NCI-H128 (cell line): Measurements from ENCODE around the gene RGPD4.
"Not testable (repeated sequence)": the region's sequence is repeated elsewhere in the genome, so short reads cannot be mapped to it uniquely, and the experiment has no call there.

ENCODE experiments used
- DNase-seq: peaks from one replicate; lab custom pipeline; 2025; ENCODE audit not compliant: unreplicated experiment; lab: John Stamatoyannopoulos, UW

The RGPD4 gene

DNA sequence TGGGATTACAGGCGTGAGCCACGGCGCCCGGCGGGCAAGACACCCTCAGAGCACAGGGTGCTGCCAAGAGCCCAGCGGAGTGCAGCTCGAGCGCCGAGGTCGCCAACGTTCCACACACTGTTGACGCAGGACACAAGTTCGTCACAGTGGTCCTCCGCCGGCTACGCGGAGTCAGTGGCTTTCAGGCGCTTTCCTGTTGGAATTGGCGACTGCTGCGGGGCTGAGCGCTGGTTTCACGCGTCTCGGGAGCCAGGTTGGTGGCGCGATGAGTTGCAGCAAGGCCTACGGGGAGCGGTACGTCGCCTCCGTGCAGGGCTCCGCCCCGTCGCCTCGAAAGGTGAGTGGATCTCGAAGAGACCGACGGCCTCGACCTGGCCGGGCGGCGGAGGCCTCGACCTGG, at the start of gene RGPD4:
Gene RGPD4, plus strand, starts transcription at position 144 of the 400 bp plus-strand sequence. Its CDS starts 122 bp downstream, at position 266.
- not testable (repeated sequence) for DNase-seq

DNA sequence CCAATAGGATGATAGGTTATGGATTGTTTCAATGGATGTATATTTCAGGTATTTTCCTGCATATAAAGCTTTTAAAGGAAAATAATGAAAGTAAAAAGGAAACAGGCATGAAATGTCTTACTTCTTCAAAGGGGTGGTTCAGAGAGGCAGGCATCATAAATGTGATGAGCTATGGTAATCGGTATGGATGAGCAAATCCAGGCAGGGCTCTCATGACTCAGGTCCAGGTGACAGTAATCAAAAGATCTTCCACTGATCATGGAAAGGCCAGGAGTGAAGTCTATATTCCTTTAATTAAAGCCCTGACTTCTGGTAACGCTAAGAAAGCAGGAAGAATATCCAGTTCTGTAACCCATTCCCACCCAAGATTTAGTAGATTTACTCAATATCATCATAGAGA, 48.7 kb upstream of the RGPD4 start:
- DNase-seq, result no peak

DNA sequence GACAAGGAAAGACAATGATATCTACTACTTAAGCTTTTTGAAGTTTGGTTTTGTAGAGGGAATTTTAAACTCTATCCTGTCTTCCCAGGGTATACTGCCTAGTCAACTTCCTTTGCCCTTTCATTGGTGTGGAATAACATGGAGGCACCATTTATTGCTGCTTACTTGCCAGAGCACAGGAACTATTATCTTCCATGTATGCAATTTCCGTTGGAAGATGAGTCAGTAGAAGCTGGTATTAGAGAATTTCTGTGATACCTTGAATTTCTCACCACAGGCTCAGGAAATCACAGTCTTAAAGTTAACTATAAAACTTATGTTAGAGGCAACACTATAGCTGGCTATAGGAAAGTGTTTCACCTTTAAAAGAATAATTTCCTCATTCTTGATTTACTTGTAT, 40.9 kb upstream of the RGPD4 start:
- no peak for DNase-seq

DNA sequence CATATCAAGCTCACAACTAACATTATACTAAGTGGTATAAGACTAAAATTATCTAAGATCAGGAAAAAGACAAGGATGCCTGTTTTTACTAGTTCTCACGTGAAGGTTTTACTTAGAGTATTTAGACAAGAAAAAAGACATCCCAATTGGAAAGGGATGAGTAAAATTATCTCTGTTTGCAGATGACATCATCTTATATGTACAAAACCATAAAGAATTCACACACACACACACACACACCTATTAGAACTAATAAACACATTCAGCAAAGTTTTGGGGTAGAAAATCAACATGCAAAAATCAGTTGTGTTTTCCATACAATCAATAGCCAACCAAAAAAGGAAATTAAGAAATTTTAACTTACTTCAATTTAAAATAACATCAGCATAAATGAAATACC, 35.9 kb upstream of the RGPD4 start:
- DNase-seq, result no peak

DNA sequence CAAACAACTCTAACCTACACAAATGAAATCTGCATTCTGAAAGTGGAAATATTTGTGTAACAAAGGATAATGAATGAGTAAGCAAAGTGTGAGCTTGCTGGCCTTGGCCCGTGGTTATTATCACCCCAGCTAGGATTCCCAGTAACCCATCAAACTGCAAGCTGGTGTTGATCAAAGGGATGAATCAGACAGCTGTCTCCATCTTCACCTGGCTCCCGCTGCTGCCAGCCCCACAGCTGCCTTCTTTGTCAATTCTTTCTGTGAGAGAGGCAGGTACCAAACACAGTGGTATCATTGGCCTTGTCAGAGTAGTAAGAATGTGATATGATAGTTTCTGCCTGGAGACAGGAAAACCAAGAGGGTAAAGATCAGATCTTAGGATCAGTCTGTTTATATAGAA, 25.2 kb upstream of the RGPD4 start:
- DNase-seq, result no peak

DNA sequence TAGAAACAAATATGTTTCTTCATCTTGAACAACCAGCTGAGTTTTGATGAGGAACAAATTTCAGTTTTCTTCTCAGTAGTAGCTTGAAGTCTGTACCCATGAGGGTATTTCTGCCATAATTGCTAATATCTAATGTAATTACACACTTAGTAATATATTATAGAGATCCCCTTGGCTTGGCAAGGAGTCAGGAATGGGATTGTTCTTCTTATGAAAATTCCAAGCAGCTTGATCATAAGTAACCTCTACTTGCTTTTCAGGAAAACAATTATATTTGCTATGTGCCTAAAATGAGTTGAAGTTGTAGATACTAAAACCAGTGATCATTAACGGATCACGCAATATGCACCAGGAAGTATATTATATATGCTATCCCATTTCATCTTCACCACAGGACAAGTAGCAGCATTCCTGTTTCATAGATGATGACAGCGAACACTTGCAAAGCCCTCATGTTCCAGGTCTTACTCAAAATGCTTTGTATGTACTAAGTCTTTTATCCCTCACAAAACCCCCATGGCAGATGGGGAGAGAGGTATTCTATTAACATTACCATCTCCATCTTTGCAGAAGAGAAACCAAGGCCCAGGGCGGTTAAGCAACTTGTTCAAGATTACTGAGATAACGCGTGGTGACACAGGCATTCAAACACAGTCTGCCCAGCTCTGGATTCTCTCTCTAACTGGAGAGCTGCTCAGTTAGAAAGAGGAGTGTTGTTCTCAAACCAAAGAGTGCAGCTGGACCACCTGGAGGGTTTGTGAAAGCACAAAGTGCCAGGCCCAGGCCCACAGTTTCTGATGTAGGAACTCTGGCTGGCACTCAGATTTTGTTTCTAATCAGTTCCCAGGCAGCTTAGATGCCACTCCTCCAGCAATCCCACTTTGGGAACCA, 21.8 kb upstream of the RGPD4 start:
- no peak for DNase-seq

DNA sequence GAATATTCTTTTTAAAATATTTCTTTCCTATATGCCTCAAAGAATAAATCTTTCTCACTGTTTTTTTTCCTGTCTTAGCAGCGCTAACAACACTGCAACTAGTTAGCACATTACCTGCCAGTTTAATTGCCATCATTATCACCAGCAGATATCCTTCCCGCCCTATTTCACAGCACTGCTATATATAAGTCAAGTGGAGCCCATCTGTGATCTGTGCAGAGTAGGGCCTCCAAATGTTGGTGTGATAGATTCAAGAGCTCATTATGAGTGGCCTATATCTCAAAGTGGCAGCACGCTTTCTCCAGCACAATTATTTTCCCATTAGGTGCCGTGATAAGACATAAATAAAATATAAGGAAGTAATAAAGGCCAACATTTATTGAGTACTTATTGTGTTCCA, 19.8 kb upstream of the RGPD4 start:
- no peak for DNase-seq

DNA sequence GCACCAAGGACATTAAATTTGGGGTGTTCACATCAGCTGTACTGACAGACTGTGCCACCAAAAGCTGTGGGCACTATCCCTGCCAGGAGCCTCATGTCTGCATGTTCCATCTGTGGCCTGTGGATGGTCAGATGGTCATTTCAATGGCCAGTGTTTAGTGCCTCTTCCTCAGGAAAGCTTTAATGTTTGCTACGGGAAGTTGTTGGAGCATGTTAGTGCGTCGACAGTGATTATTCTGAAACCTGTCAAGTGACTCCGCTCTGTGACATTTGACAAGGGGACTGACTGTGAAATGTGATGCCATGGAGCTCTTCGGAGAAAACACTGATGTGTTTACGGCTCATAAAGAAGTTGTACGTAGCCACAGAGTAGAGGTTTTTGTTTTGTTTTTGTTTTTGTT, 18.7 kb upstream of the RGPD4 start:
- DNase-seq, result no peak

DNA sequence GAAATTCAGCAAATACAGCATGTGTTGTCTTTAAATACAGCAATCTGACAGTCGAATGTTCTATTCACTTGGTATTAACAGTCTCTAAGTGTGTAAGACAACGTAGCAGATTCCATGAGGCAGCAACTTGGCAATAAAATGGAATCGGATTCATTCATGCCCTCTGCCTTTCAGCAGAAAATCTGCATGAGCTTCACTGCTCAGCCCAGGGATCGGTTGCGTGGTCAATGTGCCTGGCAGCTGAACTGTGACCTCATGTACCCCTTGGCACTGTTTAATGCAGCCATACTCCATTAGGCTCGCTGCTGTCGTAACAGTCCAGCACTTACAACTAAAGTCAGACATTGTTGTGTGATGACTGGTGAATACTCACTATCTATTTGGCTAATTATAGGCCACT, 17.7 kb upstream of the RGPD4 start:
- DNase-seq, result no peak

DNA sequence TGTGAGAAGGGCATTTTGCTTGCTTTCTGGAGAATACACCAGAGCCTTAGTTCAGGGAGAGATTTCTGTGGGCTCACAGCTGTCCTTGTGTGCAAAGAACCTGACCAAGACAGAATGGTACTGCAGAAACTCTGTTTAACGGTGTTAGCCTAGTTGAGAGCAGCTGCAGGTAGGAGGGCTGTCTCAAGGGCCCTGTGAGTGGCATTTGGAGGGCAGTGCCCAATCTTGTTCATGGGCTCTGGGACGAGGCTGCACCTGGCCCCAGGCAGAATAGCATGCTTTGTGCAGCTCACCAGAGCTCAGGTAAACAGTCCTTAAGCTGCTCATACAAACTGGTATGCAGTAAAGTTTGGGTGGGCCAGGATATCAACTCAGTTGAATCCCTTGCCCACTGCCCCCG, 16.9 kb upstream of the RGPD4 start:
- DNase-seq, result peak; percentile 68

DNA sequence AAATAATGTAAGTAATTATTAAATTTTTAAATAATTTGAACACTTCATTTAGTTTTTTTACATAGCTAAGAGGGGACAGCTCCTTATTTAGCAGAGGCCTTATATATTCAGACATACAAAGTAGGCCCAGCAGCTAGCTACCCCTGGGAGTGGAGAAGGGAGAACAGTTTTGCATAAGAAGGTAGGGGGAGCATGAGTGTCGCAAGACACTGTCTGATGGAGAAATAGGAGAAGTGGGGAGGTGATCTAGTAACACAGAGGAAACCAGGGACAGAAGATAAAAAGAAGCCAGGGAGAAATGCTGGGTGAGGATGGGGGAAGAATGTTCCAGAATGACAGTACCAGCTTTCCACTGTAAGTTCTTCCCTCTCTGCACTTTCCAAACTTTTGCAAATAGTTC, 16.0 kb upstream of the RGPD4 start:
- DNase-seq, result no peak

DNA sequence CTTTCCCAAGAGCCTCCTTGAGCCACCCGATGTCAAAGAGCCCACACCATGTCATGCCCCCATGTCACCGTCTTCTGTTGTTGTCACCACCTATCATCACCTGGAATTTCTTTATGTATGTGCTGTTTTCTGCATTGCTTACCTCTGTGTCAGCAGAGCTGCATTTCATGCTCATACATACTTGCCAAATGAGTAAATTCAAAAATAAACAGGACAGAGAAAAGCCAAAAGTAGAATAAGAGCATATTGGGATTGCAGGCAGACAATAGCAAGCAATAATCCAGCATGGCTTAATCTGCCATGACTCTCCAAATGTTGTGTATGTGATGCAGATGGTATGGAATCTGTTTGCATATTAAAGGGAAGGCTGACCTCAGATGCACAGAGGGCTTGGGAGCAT, 15.3 kb upstream of the RGPD4 start:
- no peak for DNase-seq

DNA sequence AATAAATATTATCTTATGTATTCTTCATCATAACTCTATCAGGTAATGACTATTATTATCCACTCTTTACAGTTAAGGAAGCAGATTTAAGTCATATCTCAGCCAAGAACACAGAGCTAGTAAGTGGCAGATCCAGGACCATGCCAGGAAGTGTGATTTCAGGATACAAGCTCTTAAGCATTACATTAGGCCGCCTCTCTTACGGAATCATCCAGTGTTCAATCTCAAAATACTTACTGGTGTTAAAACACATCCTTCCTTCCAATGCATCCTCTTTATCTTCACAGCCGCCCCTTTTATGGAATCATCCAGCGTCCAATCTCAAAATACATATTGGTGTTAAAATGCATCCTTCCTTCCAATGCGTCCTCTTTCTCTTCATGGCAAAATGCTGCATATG, 14.7 kb upstream of the RGPD4 start:
- DNase-seq, result no peak

DNA sequence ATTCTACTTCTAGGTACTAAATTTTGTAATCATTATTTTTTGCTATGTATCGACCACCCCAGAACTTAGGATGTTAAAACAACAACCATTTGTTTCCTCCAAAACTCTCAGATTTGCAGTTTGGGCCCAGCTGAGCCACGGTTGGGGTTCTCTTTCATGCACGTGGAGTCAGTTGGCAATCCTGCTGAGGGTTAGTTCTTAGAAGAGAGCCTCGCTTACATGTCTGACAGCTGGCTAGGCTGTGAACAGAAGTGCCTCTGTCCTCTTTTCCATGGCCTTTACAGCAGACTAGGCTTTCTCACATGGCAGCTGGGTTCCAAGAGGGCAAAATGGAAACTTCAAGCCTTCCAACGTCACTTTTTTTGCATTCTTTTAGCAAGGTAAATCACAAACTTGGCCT, 9.3 kb upstream of the RGPD4 start:
- DNase-seq, result no peak

DNA sequence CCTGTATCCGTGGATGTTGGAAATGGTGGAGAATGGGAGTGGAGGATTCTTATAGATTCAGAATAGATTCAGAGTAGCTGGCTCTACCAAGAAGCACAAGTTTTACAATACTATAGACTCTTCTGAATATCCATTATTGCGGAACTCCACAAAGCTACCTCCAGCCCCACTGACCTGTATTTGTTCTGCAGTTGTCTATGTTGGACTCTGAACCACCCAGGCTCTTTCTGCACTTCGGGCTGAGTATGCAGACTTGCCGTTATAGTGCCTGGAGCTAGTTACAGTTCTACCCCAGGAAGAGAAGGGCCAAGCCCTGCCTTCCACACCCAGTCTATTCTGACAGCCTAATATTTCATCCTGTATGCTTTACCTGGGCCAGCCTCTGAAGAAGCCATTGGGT, 4.4 kb upstream of the RGPD4 start:
- no peak for DNase-seq

DNA sequence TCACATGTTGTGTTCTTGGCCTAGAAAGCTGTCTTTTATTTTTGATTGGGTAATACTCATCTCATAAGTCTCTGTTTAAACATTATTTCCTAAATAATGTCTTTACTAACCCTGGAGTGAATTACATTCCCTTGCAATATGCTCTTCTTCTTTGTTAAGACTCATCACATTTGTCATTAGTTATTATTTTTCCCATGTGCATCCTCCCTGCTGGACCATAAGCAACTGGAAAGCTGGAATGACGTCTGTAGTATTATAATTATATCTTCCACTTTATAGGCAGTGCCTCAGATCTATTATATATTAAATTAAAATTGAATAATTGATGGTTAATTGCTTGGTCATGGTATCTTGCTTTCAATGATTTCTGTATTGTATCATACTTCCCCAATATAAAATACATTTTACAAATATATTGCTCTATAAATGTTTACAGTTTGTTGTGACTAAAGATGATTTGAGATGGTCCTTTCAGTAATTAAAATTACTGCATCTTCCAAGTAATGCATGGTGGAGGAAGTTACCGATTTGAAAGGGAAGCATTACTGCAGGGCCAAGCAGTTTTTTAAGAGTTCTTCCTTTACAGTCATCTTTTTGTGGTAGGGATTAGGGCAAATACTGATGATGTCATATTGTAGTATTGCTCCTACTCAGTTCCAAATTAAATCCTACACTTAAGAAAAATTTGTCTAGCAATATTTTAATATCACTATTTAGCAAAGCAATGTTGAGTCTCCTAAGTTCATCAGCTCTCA, 2.1 kb upstream of the RGPD4 start:
- DNase-seq, result no peak

DNA sequence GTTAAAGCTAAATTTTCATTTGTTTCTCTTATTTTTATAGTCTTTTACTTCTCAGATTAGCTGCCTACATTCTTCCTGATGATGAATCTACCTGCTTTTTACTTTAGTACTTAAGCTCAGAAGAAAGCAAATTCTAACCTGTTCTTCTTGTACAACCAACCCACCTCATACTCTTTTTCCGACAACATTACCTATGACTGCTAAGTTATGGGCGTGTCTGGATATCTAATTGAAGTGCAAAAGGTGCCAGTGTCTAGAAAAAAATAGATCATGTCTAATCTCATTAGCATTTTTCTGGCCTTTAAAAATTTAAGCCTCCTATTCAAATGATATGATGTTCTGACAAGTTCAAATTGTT, 1.5 kb upstream of the RGPD4 start:
- no peak for DNase-seq

DNA sequence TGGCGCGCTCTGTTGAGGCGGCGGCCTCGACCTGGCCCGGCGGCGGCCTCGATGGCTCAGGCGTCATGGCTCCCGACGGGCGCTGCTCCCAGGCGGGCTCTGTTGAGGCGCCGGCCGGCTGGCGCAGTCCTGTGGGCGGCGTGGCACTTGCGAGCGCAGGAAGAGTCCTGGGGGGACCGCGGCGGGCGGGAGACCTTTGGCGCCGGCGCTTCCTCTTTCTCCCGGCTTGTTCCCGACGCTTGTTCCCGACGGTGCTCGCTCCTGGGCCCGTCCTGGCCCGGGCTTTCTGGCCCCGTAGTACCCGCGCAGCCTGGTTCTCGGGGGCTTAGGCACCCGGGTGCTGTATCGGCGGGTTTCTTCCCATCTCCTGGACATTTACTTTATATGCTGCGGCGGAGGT, 2.8 kb downstream of the RGPD4 start:
- not testable (repeated sequence) for DNase-seq

DNA sequence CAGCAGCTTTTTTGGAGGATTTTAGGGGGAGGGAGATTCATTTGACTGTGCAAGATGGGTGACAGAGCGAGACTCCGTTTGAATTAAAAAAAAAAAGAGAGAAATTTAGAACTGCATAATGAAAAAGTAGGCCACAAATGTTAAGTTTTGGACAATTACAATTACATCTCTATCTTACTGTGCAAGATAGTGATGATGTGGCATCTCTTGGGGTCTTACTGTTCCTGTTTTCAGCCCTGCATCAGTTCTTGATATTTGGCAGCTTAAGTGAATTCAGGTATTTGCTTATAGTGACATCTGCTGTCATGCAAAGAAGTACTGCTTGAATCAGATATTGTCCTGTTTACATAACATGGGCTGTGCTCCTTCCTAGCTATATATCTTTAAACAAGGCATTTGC, 6.5 kb downstream of the RGPD4 start:
- DNase-seq, result not testable (repeated sequence)

DNA sequence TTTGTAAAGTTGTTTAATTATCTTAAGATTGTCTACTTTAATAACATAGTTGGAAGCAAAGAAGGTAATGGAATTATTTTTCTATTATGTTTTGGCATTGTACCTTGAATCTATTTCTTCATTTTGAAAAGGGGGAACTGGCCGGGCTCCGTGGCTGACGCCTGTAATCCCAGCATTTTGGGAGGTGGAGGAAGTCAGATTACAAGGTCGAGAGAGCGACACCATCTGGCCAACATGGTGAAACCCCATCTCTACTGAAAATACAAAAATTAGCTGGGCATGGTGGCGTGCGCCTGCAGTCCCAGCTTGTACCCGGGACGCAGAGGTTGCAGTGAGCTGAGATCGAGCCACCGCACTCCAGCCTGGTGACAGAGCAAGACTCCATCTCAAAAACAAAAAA, 6.9 kb downstream of the RGPD4 start:
- DNase-seq, result not testable (repeated sequence)

DNA sequence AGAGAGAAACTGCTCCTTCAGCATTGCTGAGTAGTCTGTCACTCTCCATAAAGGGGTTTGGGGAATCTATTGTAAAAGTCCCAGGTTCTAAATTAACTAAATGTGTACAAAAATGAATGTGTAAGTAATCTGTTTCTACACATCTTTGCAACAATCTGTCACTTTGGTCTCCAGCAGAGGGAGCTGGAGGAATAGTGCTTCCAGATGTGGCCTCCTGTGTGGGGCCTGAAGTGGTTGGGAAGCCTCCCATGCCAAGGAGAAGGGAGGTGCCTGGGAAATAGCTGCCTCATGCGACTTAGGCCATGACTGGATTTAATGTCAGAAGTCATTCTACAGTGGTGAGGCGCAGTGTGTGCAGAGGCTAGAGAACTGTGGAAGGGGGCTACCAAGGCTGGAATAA, 89.4 kb downstream of the RGPD4 start:
- not testable (repeated sequence) for DNase-seq

DNA sequence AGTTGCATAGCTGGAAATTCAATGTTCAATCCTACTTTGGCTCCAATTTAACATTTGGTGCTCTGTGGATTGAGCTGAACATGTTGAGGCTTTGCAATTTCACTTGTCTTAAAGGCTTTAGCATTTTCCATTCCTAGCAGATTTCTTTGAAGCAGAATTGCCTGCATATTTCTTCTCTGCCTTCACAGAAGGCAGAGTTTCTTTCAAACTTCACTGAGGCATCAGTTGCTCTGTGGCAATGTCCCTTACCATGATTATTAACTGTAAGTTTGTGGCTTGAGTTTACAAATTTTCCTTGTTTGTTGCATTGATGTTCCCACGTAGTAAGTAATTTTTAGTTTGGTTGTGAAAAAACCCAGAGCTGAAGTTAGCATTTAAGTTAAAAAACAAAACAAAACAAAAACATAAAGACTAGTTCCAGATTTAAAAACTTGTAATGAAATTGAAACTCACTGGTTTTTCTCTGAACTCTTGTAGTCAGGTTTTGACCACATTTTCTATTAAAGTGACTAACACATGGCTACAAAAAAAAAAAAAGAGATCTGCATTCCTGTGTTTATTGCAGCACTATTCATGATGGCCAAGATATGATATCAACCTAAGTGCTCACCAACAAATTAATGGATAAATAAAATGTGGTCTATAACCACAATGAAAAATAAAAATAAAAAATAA, 90.1 kb downstream of the RGPD4 start:
- DNase-seq, result not testable (repeated sequence)
